Hepatocyte (in vitro differentiated cells): Measurements from ENCODE around the gene NSUN2.

Experiments used
- CTCF ChIP-seq: fragments of 200-600 bp; sonication (generic); IDR thresholded peaks from 2 replicates; pipeline ENCODE4 v1.5.1; 2016; ENCODE audit warnings: antibody characterized with exemption, mild to moderate bottlenecking; ENCODE audit not compliant: poor library complexity
- EZH2 ChIP-seq: fragments of 200-600 bp; sonication (generic); IDR thresholded peaks from 2 replicates; pipeline ENCODE4 v1.6.1; 2016; ENCODE audit warnings: antibody characterized with exemption, mild to moderate bottlenecking, borderline replicate concordance
- EZH2phosphoT487 ChIP-seq: fragments of 200-600 bp; sonication (generic); IDR thresholded peaks from one replicate; pipeline ENCODE4 v1.6.1; 2018; ENCODE audit warnings: antibody characterized with exemption, mild to moderate bottlenecking, low read depth, moderate library complexity; ENCODE audit not compliant: unreplicated experiment, severe bottlenecking

- TF ChIP-seq EZH2 (no peak), CTCF (no peak), EZH2phosphoT487 (no peak)
Observed at GRCh38 chr5:6568383-6568782, 64.5 kb downstream of the NSUN2 start.
